GM12801 (cell line): ENCODE results near the gene PPM1L.

Experiments
- CTCF ChIP-seq: IDR thresholded peaks from one replicate; pipeline ENCODE4 v1.5.1; 2011; ENCODE audit warnings: control low read depth; ENCODE audit not compliant: insufficient read length; ENCODE audit errors: extremely low read depth

The PPM1L gene

DNA sequence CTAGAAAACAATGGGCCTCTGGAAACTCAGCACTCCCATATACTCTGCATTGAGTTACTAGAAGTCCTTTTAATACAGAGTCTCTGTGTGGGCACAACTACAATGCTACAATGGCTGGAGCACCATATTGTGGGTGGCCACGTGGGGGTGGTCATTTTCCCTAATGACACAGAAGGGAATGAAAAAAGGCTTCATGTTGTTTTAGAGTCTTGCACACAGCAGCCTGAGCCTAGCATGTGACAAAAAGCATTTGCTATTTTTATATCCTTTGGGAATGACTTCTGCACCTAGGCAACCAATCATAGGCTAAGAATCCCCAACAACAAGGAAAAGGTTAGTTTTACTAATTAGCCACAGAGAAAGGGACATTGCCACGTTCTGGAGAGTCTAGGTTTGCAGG lies 120.6 kb downstream of the PPM1L start:
- TF ChIP-seq CTCF, result no peak

GRCh38 chr3:160879859-160880258 lies 123.8 kb downstream of the PPM1L start:
- no peak for TF ChIP-seq CTCF

GRCh38 chr3:160883373-160883772 lies 127.3 kb downstream of the PPM1L start:
- no peak for TF ChIP-seq CTCF

DNA sequence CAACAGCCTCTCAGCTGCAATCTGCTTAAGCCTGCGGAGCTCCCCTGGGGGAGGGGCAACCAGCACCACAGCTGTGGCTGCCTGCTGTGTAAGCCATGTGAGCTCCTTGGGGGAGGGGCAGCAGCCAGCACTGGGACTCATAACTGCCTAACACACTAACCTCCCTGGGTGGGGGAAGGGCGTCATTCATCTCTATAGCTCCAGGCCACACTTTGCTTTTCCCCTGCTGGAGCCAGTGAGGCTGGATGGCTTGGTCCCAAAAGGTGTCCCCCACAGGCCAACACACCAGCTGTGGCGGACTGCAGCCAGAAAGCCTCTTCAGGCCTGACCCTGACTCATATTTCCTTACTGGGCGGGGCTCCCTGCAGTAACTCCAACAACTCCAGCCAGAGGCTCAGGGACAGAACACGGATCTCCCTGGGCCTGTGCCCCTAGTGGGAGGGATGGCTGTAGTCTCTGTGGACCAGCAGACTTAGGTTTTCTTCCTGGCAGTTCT lies 129.8 kb downstream of the PPM1L start:
- TF ChIP-seq CTCF, result no peak

GRCh38 chr3:160886421-160886820 lies 130.4 kb downstream of the PPM1L start:
- no peak for TF ChIP-seq CTCF

DNA sequence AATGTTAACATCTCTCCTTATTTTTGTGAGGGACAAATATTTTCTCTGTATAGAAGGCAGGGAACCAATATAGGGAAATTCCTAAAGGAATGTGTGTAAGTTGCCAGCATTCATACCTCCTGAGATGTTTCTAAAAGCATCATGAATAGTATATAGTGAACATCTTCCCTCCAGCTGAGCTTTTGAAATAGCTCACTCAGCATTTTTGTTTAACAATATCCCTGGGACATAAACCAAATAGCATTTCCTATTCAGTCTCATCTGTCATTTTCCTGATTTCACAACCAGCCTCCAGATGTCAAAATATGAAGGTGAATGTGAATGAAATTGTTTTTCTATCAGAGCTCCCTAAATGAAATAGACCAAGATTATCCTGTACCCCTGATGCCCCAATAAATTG lies 137.2 kb downstream of the PPM1L start:
- no peak for TF ChIP-seq CTCF

GRCh38 chr3:160904691-160905090 lies 148.7 kb downstream of the PPM1L start:
- no peak for TF ChIP-seq CTCF

DNA sequence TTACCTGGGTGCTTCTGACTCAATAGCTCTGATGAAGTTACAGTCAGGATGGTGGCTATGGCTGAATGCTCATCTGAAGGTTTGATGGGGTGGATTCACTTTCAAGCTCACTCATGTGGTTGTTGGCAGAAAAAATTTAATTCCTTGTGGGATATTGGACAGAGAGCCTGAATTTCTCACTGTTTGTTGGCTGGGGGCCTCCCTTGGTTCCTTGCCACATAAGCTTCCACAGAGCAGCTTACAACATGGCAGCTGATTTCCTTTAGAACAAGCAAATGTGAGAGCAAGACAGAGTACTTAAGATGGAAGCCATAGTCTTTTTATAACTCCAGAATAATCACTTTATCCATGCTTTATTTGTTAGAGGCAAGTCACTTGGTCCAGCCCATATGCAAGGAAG lies 150.6 kb downstream of the PPM1L start:
- no peak for TF ChIP-seq CTCF
